HG03575 (cell line): ENCODE measurements around the gene NOSTRIN.

Source experiments
- ATAC-seq: cut with Tn5 transposase; IDR thresholded peaks from one replicate; pipeline ENCODE4 v1.9.1; 2021; ENCODE audit not compliant: unreplicated experiment, insufficient number of reproducible peaks, low FRiP score; ENCODE audit errors: extremely low read depth

The NOSTRIN gene

GRCh38 chr2:168904358-168904757, 101.9 kb downstream of the NOSTRIN start:
- ATAC-seq: no peak

- ATAC-seq: no peak
These were observed 105.7 kb downstream of the NOSTRIN start for GRCh38 chr2:168907940-168908662.

GRCh38 chr2:168910330-168910729, 107.9 kb downstream of the NOSTRIN start:
- no peak for ATAC-seq

- no peak for ATAC-seq
These were observed 110.0 kb downstream of the NOSTRIN start for GRCh38 chr2:168912466-168912865.

GRCh38 chr2:168912901-168913369, 110.5 kb downstream of the NOSTRIN start:
- no peak for ATAC-seq

GRCh38 chr2:168913495-168913894, 111.1 kb downstream of the NOSTRIN start:
- ATAC-seq: no peak
